ENCODE measurements around the gene ZNF334. TPM values are rescaled to one million over a fixed set of nuclear protein-coding genes. Genes with fewer than 3 reads are reported as not detected.

The ZNF334 gene
- total RNA-seq, 1 experiment from 2014 or later = 0.24 TPM

GRCh38 chr20:46547995-46548394 lies 34.6 kb upstream of the ZNF334 start:
- DNase-seq (ENCODE audit: low read depth) = no peak
- in situ Hi-C loops (cut with HindIII; ENCODE audit: low pct_unique_long_range_greater_than_20kb, low sequenced_read_pairs) = no loop called here

- in situ Hi-C loops (cut with HindIII; ENCODE audit: low pct_unique_long_range_greater_than_20kb, low sequenced_read_pairs) = no loop called here
- no peak for DNase-seq (ENCODE audit: low read depth)
These were observed 33.6 kb upstream of the ZNF334 start for GRCh38 chr20:46546936-46547335.

GRCh38 chr20:46546298-46546697 lies 32.9 kb upstream of the ZNF334 start:
- DNase-seq (ENCODE audit: low read depth) = no peak
- in situ Hi-C loops (cut with HindIII; ENCODE audit: low pct_unique_long_range_greater_than_20kb, low sequenced_read_pairs) = no loop called here

DNA sequence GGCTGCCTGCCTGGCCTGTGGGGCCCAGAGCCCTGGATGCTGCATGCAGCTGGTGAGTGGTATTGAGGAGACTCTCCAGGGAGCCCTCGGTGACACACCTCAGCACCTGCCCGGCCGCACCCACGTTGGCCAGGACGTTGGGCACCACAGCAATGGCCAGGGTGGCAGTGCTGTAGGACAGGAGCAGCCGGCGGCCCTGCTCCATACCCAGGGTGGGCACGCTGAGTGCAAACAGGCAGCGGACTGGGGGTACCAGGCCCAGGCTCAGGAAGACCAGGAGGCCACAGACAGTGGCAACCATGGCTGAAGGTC lies 32.4 kb upstream of the ZNF334 start:
- in situ Hi-C loops (cut with HindIII; ENCODE audit: low pct_unique_long_range_greater_than_20kb, low sequenced_read_pairs) = no loop called here
- no peak for DNase-seq (ENCODE audit: low read depth)

GRCh38 chr20:46545077-46545826 lies 31.9 kb upstream of the ZNF334 start:
- DNase-seq (ENCODE audit: low read depth) = no peak
- in situ Hi-C loops (cut with HindIII; ENCODE audit: low pct_unique_long_range_greater_than_20kb, low sequenced_read_pairs) = no loop called here

GRCh38 chr20:46544576-46544975 lies 31.2 kb upstream of the ZNF334 start:
- DNase-seq (ENCODE audit: low read depth) = no peak
- in situ Hi-C loops (cut with HindIII; ENCODE audit: low pct_unique_long_range_greater_than_20kb, low sequenced_read_pairs) = no loop called here

DNA sequence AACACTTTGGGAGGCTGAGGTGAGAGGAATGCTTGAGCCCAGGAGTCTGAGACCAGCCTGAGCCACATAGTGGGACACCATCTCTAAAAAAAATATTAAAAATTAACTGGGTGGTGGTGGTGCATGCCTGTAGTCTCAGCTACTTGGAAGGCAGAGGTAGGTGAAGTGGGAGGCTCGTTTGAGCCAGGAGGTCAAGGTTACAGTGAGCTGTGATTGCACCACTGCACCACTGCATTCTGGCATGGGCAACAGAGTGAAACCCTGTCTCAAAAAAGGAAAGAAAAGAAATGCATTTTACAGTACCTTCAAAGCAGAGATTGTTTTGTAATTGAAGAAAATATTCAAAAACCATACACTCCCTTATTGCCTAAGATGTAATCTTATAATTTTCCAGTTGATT lies 30.6 kb upstream of the ZNF334 start:
- in situ Hi-C loops (cut with HindIII; ENCODE audit: low pct_unique_long_range_greater_than_20kb, low sequenced_read_pairs) = no loop called here
- DNase-seq (ENCODE audit: low read depth) = no peak

GRCh38 chr20:46543033-46543432 lies 29.7 kb upstream of the ZNF334 start:
- no peak for DNase-seq (ENCODE audit: low read depth)
- in situ Hi-C loops (cut with HindIII; ENCODE audit: low pct_unique_long_range_greater_than_20kb, low sequenced_read_pairs) = no loop called here

DNA sequence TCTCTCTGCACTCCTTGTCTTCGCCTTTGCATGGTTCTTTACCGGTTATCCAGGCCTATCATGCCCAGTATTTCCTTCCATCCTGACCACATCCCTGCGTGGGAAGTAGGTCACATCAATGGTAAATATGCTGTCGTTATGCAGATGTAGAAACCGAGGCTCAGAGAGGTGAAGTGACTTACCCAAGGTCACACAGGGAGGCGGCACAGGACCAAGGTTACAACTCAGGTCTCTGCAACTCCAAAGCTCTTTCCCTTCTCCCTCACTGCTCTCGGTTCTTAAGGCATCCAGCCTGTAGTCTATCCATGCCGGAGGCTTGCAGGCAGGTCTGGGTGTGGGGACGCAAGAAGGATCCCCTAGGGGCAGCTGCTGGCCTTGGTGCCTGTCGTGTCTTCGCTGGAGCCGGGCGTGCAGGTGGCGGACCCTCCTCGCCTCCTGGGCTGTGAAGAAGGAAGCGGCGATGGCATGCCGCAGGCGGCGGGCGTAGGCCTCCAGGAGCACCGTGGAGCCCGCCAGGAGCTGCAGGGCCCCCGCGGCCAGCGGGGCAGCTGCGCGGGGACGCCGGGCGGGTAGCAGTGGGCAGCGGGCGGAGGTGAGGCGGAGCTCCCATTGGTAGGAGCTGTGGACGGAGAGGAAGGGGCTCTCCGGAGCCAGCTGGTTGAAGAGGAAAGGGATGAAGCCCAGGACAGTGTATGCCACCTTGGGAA lies 28.0 kb upstream of the ZNF334 start:
- DNase-seq (ENCODE audit: low read depth) = no peak
- in situ Hi-C loops (cut with HindIII; ENCODE audit: low pct_unique_long_range_greater_than_20kb, low sequenced_read_pairs) = no loop called here

DNA sequence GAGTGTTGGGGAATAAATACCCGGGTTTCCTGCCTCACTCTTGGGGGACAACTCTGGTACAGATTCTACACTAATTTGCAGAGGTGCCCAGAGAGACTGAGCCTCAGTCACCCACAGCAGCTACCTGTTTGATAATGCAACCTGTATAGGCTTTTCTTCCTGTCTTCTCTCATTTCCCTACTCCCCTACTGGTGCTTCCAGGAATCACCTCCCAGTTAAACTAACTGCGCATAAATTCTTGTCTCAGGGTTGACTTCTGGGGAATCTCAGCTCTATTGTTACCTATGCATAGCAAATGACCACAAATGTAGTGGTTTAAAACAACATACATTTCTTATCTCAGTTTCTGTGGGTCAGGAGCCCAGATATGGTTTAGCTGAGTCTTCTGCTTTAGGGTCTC lies 25.8 kb upstream of the ZNF334 start:
- no peak for DNase-seq (ENCODE audit: low read depth)
- in situ Hi-C loops (cut with HindIII; ENCODE audit: low pct_unique_long_range_greater_than_20kb, low sequenced_read_pairs) = no loop called here

DNA sequence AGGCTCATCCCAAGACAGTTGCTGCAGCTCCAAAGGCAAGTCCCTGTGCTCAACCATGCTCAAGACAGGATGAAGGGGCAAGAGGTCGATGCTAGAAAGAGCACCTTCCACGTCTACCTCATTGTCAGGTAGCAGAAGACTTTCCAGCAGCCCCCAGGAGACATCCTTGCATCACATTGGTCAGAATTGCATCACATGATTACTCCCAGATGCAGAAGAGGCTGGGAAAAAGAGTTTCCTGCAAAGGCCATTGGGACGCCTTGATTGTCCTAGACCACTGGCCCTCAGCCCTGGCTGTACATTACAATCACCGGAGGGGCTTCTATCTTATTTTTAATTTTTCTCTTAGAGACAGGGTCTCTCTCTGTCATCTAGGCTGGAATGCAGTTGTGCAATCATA lies 17.3 kb upstream of the ZNF334 start:
- DNase-seq (ENCODE audit: low read depth) = no peak
- in situ Hi-C loops (cut with HindIII; ENCODE audit: low pct_unique_long_range_greater_than_20kb, low sequenced_read_pairs) = no loop called here

DNA sequence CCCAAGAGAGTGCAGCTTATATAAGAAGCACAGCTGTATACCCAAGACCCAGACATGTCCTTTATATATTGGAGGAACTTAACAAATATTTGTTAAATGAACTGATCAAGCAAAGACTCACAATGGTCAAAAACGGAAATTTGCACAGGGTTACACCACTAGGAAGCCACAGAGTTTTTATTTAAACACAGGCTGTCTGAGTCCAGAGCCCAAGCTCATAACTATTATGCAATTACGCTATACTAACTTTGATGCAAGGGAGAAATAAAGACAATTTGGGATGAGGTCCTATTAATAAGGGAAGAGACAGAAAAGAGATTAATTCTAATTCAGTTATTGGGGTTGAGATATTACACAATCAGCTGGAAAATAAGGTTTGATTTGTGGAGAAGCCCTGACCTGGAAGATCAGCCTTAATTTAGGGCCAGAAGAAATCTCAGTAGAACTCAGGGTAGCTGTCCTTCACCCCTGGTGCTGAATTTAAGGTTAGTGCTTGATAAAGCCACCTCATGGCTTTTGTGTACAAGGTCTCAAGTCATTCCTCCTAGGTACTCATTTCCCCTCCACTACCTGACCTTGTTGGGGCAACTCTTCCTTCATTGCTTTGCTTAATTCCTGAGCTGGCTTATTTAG lies 10.5 kb upstream of the ZNF334 start:
- in situ Hi-C loops (cut with HindIII; ENCODE audit: low pct_unique_long_range_greater_than_20kb, low sequenced_read_pairs) = no loop called here
- peak; percentile 5 for DNase-seq (ENCODE audit: low read depth)

DNA sequence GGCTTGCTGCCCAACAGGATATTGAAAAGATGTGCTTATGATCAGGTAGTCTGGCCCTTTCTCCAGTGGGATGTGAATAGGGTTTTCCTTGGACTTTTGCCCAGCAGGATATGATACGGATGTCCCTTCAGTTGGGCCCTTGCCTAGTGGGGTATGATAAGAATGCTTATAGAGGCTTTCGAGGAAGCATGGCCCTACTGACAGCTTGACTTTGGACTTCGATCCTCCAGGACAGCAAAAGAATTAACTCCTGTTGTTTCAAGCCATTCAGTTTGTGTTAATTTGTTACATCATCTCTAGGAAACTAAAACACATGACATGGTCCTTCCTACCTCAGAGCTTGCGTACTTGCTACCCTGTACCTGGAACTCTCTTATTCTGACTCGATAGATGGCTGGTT lies 9.7 kb upstream of the ZNF334 start:
- in situ Hi-C loops (cut with HindIII; ENCODE audit: low pct_unique_long_range_greater_than_20kb, low sequenced_read_pairs) = no loop called here
- no peak for DNase-seq (ENCODE audit: low read depth)

DNA sequence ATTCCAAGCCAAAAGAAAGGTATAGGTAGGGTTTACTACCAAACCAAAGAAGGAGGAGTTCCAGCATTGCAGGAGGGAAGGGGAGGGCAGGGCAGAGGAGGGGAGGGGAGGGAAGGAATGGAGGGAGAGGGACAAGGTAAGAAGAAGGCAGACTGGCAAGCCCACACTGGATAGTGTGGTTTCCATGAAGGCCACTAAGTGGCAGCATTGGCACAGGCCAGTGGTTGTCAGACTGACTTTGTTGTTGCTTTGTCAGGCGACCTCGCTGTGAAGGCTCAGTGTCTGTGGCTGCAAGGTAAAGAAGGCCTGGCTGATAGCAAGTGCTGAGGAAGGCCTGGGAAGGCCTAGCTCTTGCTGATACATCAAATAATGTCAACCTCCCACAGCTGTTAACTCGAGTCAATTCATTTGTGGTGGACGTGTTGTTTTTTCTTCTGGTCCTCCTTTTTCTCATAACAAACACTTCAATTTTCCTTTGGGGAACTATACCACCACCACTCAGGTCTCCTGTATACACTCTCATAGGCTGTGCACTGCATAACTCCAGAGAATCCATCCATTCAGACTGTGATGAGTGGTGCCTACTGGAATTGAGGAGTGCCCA lies 7.7 kb upstream of the ZNF334 start:
- in situ Hi-C loops (cut with HindIII; ENCODE audit: low pct_unique_long_range_greater_than_20kb, low sequenced_read_pairs) = no loop called here
- peak; percentile 46 for DNase-seq (ENCODE audit: low read depth)

GRCh38 chr20:46520540-46520939 lies 7.2 kb upstream of the ZNF334 start:
- in situ Hi-C loops (cut with HindIII; ENCODE audit: low pct_unique_long_range_greater_than_20kb, low sequenced_read_pairs) = no loop called here
- no peak for DNase-seq (ENCODE audit: low read depth)

- in situ Hi-C loops (cut with HindIII; ENCODE audit: low pct_unique_long_range_greater_than_20kb, low sequenced_read_pairs) = no loop called here
- no peak for DNase-seq (ENCODE audit: low read depth)
These were observed 6.2 kb upstream of the ZNF334 start for GRCh38 chr20:46519471-46520068.

- DNase-seq (ENCODE audit: low read depth) = no peak
- in situ Hi-C loops (cut with HindIII; ENCODE audit: low pct_unique_long_range_greater_than_20kb, low sequenced_read_pairs) = no loop called here
These were observed 3.8 kb downstream of the ZNF334 start for GRCh38 chr20:46509523-46509922.

DNA sequence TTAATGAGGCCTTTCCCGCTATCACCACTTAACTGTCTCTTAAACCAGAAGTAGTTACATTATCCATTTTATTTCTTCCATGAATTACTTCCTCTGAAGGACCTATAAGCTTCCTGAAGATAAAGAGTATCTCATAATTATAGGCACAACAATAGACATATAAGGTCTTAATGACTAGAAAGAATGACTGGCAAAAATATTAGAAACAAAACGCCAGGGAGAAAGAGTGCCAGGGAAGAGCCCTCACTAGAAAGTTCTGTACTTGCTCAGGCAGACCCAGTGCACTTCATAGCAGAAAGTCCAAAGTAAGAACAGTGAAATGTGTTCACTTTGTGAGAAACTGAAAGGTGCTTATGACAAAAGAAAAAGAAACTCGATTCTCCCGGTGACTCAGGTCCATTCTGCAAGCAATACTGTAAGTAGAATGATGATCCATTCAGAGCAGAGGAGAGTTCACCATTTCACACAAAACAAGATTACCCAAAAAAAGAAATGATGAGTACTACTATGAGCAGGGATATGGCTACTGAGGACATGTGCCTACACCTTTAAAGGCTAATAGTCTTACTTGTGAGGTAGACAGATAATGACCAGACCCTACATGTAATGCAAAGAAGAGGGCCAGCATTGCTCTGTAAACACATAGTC lies 5.5 kb downstream of the ZNF334 start:
- no peak for DNase-seq (ENCODE audit: low read depth)
- in situ Hi-C loops (cut with HindIII; ENCODE audit: low pct_unique_long_range_greater_than_20kb, low sequenced_read_pairs) = no loop called here
